Common myeloid progenitor, CD34-positive (primary cell): Measurements from ENCODE around the gene CDC25A.

ENCODE experiments used
- CTCF ChIA-PET: fragments of 350-600 bp; sonication (Branson Sonifier 250); formaldehyde crosslinking; loops from one replicate; lab custom pipeline; 2021; ENCODE audit warnings: antibody characterized with exemption; lab: Charles Lee
- POLR2A ChIA-PET: fragments of 350-600 bp; sonication (Branson Sonifier 250); formaldehyde crosslinking; loops from one replicate; lab custom pipeline; 2021; ENCODE audit warnings: antibody characterized with exemption; lab: Charles Lee
- DNase-seq, 3 donors: peaks; one replicate each; pipeline versions ENCODE4 v3.0.0 to v3.0.0-alpha.2; 2013
- H3K27ac ChIP-seq, 2 experiments: 1 replicate in 1 of 2; 2 replicates in 1 of 2; pipeline ENCODE4 v1.7.0; 2013; ENCODE audit warnings: inconsistent platforms in 2 of 2, low read length in 2 of 2, mild to moderate bottlenecking in 2 of 2, low read depth in 1 of 2, moderate library complexity in 1 of 2; ENCODE audit not compliant: severe bottlenecking in 2 of 2, insufficient read depth in 1 of 2, poor library complexity in 1 of 2
- H3K27me3 ChIP-seq, 5 experiments: replicated peaks in 2 of 5; 1 replicate in 3 of 5; 2 replicates in 2 of 5; pipeline versions ENCODE4 v1.6.1 to v1.7.0; 2013; ENCODE audit warnings: low read length in 4 of 5, mild to moderate bottlenecking in 2 of 5, moderate library complexity in 2 of 5, inconsistent platforms in 1 of 5; ENCODE audit not compliant: insufficient read depth in 5 of 5, control insufficient read depth in 4 of 5
- H3K36me3 ChIP-seq, 4 experiments: 1 replicate in 2 of 4; 2 replicates in 2 of 4; pipeline versions ENCODE4 v1.6.1 to v1.7.0; 2013; ENCODE audit warnings: low read length in 3 of 4, control low read depth in 1 of 4, mild to moderate bottlenecking in 1 of 4; ENCODE audit not compliant: control insufficient read depth in 4 of 4, insufficient read depth in 4 of 4
- H3K4me1 ChIP-seq, 4 experiments: 1 replicate in 3 of 4; 2 replicates in 1 of 4; pipeline versions ENCODE4 v1.6.1 to v1.7.1; 2013; ENCODE audit warnings: low read length in 3 of 4, mild to moderate bottlenecking in 3 of 4, control low read depth in 1 of 4, inconsistent platforms in 1 of 4, moderate library complexity in 1 of 4; ENCODE audit not compliant: control insufficient read depth in 4 of 4, insufficient read depth in 4 of 4; ENCODE audit errors: control extremely low read depth in 1 of 4
- H3K4me3 ChIP-seq, 7 experiments: 1 replicate in 4 of 7; 2 replicates in 3 of 7; pipeline versions ENCODE4 v1.5.1 to v1.7.0; 2013; ENCODE audit warnings: mild to moderate bottlenecking in 7 of 7, low read length in 6 of 7, moderate library complexity in 6 of 7, inconsistent platforms in 2 of 7, low read depth in 2 of 7, control low read depth in 1 of 7; ENCODE audit not compliant: insufficient read depth in 4 of 7, control insufficient read depth in 1 of 7; ENCODE audit errors: extremely low read depth in 1 of 7
- H3K9me3 ChIP-seq, 5 experiments: 1 replicate in 4 of 5; 2 replicates in 1 of 5; pipeline versions ENCODE4 v1.6.1 to v1.7.1; 2013; ENCODE audit warnings: low read length in 4 of 5, mild to moderate bottlenecking in 2 of 5, inconsistent platforms in 1 of 5, low read depth in 1 of 5, moderate library complexity in 1 of 5; ENCODE audit not compliant: control insufficient read depth in 4 of 5, insufficient read depth in 2 of 5; ENCODE audit errors: control extremely low read depth in 1 of 5
- WGBS: methylation state at CpG from one replicate; pipeline ENCODE4 v1.1.5; 2013; ENCODE audit not compliant: insufficient coverage; 5-methylcytosine and 5-hydroxymethylcytosine counted together

The CDC25A gene

DNA sequence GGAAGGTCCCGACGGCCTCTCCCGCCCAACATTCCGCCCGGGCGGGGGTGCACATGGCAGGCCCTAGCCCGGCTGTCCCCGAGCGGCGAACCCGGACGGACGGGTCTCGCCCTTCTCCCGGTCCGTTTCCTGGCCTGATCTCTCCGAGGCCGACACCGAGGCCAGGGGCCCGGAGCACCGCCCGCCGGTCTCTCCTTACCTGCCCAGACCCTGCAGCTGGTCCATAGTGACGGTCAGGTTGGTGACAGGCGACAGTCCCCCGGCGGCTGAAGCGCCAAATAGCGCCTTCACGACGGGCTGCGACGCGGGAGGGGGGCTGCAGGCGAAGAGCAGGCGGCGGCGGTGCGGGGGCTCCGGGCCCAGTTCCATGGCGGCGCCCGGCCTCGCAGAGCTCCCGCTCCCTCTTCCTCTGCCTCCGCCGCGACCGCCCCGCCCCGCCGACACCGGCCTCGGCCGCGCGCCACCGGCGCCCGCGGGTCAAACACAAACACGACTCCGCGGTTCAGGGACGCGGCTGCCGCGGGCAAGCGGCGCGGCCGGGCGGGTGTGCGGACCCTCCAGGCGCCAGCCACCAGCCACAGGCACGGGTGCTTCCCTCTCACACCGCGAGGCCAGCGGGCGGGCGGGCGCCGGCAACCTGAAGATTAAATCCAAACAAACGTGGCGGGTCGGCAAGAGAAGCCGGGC, 495 bp downstream of the CDC25A start:
- Histone ChIP-seq H3K27me3 (no peaks in the 10 kb centered on the region), H3K4me1 (peaks cover 7 to 17% (median 14%) of the 10 kb centered on the region in 4 experiments), H3K27ac (peak overlapping the region in 1 of 2 experiments; percentile 70), H3K4me3 (peak overlapping the region; percentile 75 to 97 (median 90)), H3K36me3 (peaks cover 0 to 36% (median 11%) of the 10 kb centered on the region in 4 experiments), H3K9me3 (no peaks in the 10 kb centered on the region)
- ChIA-PET CTCF (interaction anchor here (0.8 to 2.5 kb wide), 3 partner anchors 9 to 248 kb away, joined by 3 to 8 read pairs (median 6); no protein-coding TSS in a partner anchor), POLR2A (interaction anchor here (0.9 kb wide), 1 partner anchor 252 kb away, joined by 3 read pairs; the partner anchor contains the start of genes CCDC51 and TMA7)
- WGBS, result under 1% methylated on average over 63 of the region's 87 CpGs
- DNase-seq, result peak; percentile 74 to 89 (median 82)

DNA sequence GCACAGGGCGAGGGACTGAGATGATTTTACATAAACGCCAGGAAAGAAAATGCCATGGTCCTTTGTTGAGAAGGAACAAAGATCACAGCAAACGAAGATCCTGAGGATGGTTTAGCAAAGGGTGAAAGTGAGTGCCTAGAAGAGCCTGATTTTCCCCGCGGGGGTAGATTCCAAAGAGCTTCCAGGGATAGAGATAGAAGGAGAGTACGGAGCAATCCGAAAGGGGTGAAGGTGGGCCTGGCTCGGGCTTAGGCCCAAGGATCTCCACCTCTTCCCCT, 977 bp downstream of the CDC25A start:
- CTCF ChIA-PET, result interaction anchor here (2.5 kb wide), 1 partner anchor 8 kb away, joined by 8 read pairs; no protein-coding TSS in a partner anchor
- 29% methylated on average over 6 of the region's 8 CpGs for WGBS
- POLR2A ChIA-PET, result no interaction called here
- DNase-seq, result peak in 2 of 3 donors; percentile 3 to 6
- peaks cover 7 to 17% (median 14%) of the 10 kb centered on the region in 4 experiments for H3K4me1 ChIP-seq
- peak overlapping the region; percentile 75 to 97 (median 90) for H3K4me3 ChIP-seq
- peak overlapping the region in 1 of 2 experiments; percentile 70 for H3K27ac ChIP-seq
- H3K27me3 ChIP-seq, result no peaks in the 10 kb centered on the region
- peaks cover under 1 to 41% (median 15%) of the 10 kb centered on the region in 4 experiments for H3K36me3 ChIP-seq
- H3K9me3 ChIP-seq, result no peaks in the 10 kb centered on the region

DNA sequence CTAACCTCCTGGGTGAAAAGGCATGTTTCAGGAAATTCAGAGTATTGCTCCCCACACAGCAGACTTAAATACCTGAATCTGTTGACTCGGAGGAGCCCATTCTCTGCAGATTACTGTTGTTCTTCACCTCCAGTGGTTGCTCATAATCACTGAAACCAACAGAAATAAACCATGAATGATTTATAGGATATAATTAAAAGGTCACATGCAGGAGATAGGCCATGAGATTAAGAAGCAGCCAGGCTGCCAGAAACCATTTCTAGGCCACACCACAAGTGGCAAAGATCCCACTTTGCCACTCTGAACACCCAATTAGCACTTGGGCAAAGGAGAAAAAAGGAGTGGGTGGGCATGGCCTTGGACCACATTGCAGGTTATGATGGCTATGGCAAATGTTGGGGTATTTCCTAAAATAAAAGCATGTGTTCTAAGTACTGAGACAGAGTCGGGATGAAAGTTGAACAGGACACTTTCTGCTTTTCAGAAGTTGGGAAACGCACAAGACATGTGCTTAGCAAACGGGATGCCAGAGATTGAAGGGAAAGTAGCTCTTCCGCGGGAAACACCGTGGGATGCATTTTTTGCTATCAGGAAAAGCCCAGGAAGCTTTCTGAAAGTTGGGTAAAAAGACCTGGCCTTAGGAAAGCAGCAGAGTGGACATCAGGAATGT, 1.5 kb downstream of the CDC25A start:
- Histone ChIP-seq H3K9me3 (no peaks in the 10 kb centered on the region), H3K27ac (peak overlapping the region in 1 of 2 experiments; percentile 70), H3K4me3 (peak overlapping the region in 6 of 7 experiments; percentile 81 to 97 (median 91)), H3K27me3 (no peaks in the 10 kb centered on the region), H3K36me3 (peaks cover 5 to 46% (median 17%) of the 10 kb centered on the region in 4 experiments), H3K4me1 (peaks cover 7 to 17% (median 14%) of the 10 kb centered on the region in 4 experiments)
- ChIA-PET CTCF (interaction anchor here (2.5 kb wide), 1 partner anchor 8 kb away, joined by 8 read pairs; no protein-coding TSS in a partner anchor), POLR2A (no interaction called here)
- 70% methylated on average over 6 of the region's 7 CpGs for WGBS
- peak in 2 of 3 donors; percentile 16 to 42 for DNase-seq

DNA sequence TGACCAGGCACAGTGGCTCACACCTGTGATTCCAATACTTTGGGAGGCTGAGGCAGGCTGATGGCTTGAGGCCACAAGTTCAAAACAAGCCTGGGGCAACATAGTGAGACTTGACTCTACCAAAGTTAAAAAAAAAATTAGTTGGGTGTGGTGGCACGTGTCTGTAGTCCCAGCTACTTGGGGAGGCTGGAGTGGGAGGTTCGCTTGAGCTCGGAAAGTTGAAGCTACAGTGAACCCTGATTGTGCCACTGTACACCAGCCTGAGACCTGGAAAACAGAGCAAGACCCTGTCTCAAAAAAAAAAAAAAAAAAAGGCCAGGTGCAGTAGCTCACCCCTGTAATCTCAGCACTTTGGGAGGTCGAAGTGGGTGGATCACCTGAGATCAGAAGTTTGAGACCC, 3.1 kb downstream of the CDC25A start:
- peaks cover 11 to 60% (median 26%) of the 10 kb centered on the region in 4 experiments for H3K36me3 ChIP-seq
- ChIA-PET POLR2A (no interaction called here), CTCF (interaction anchor here (0.7 to 1.0 kb wide), 3 partner anchors 9 to 248 kb away, joined by 3 read pairs; no protein-coding TSS in a partner anchor)
- 95% methylated on average over 3 of the region's 4 CpGs for WGBS
- H3K27ac ChIP-seq, result peak overlapping the region in 1 of 2 experiments; percentile 51
- peaks cover 7 to 17% (median 14%) of the 10 kb centered on the region in 4 experiments for H3K4me1 ChIP-seq
- H3K9me3 ChIP-seq, result no peaks in the 10 kb centered on the region
- H3K4me3 ChIP-seq, result no peak overlapping the region
- no peak for DNase-seq
- H3K27me3 ChIP-seq, result no peaks in the 10 kb centered on the region

- ChIA-PET POLR2A (no interaction called here), CTCF (interaction anchor here (0.7 to 1.5 kb wide), 2 partner anchors 9 to 17 kb away, joined by 3 to 4 read pairs; no protein-coding TSS in a partner anchor)
- Histone ChIP-seq H3K27ac (no peak overlapping the region), H3K9me3 (no peaks in the 10 kb centered on the region), H3K27me3 (no peaks in the 10 kb centered on the region), H3K36me3 (peaks cover 13 to 66% (median 31%) of the 10 kb centered on the region in 4 experiments), H3K4me1 (peaks cover 7 to 17% (median 14%) of the 10 kb centered on the region in 4 experiments), H3K4me3 (no peak overlapping the region)
- no CpG with 5 or more reads among the region's 2 CpGs for WGBS
- no peak for DNase-seq
These were observed 3.9 kb downstream of the CDC25A start for GRCh38 chr3:48184299-48184698.

- H3K9me3 ChIP-seq, result no peaks in the 10 kb centered on the region
- WGBS, result 100% methylated on average over 3 of the region's 5 CpGs
- no peak for DNase-seq
- no peaks in the 10 kb centered on the region for H3K4me1 ChIP-seq
- no peaks in the 10 kb centered on the region for H3K27me3 ChIP-seq
- no peak overlapping the region for H3K27ac ChIP-seq
- no peak overlapping the region for H3K4me3 ChIP-seq
- H3K36me3 ChIP-seq, result peaks cover 21 to 92% (median 56%) of the 10 kb centered on the region in 4 experiments
- ChIA-PET CTCF (interaction anchor here (0.7 kb wide), 1 partner anchor 8 kb away, joined by 3 read pairs; no protein-coding TSS in a partner anchor), POLR2A (no interaction called here)
These were observed 7.5 kb downstream of the CDC25A start for GRCh38 chr3:48180531-48181253.
